ENCODE results near the gene TK2. TPM values are rescaled to one million over a fixed set of nuclear protein-coding genes. Genes with fewer than 3 reads are reported as not detected.

TK2 gene
- total and polyA plus RNA-seq, 2 donors (not counting 1 experiment from before 2014, with no cell fraction given): 34.8 to 73.7 TPM

DNA sequence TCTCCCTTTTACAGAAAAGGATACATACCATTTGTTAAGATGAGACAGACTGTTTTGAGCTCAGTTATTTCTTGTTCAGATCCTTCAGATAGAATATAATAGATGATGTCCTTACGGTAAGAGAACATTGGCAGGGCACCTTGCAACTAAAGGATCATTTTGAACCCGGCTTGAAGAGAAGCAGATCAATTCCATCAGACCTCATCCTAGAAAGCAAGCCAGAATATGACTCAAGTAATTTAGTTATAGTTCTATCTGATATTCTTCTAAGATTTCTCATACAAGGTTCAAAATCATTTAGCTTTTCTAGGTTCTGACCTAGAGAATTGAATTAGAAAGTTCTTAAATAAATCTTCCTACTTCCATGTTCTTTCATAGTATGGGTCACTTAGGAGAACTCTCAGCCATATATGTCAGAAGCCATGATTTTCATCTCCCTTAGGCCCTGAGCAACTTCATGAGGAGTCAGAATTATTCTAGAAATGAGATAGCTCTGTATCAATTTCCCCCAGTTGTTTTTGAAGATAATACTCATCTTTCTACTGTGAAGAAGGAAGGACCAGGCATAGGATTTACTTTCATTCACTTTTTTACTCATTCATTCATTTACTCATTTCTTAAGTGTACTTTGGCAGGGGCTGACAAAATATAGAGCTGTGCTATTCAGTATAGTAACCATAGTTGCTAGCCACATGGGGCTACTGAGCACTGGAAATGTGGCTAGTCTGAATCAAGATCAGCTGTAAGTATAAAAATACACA, 13.8 kb upstream of the TK2 start:
- no peaks in the 10 kb centered on the region for H4K20me1 ChIP-seq (ENCODE audit: control insufficient read depth, extremely low read depth, insufficient read depth, low read length)

GRCh38 chr16:66562986-66563385, 13.1 kb upstream of the TK2 start:
- no peak for DNase-seq (ENCODE audit: low read depth in 2 of 2)
- Histone ChIP-seq H3K9ac (ENCODE audit: insufficient read depth, low read length) (no peak overlapping the region), H3K4me3 (replicated peaks in 1 of 4; ENCODE audit: control extremely low read depth in 1 of 4, insufficient read depth in 1 of 4, low read depth in 3 of 4, low read length in 4 of 4) (no peak overlapping the region), H3K4me2 (ENCODE audit: extremely low read depth, insufficient read depth, low read length) (no peak overlapping the region), H3K27ac (ENCODE audit: insufficient read depth, low read length) (no peak overlapping the region), H3K36me3 (ENCODE audit: control insufficient read depth, insufficient read depth, low read length) (peaks cover 9% of the 10 kb centered on the region), H2AFZ (ENCODE audit: low read length) (no peak overlapping the region), H4K20me1 (ENCODE audit: control insufficient read depth, extremely low read depth, insufficient read depth, low read length) (no peaks in the 10 kb centered on the region), H3K4me1 (ENCODE audit: control insufficient read depth, extremely low read depth, insufficient read depth, low read length) (no peaks in the 10 kb centered on the region), H3K27me3 (ENCODE audit: control insufficient read depth, insufficient read depth, low read length) (no peaks in the 10 kb centered on the region), H3K79me2 (ENCODE audit: control insufficient read depth, insufficient read depth, low read length) (no peaks in the 10 kb centered on the region), H3K9me3 (ENCODE audit: control insufficient read depth, insufficient read depth, low read depth, low read length) (no peaks in the 10 kb centered on the region)
- TF ChIP-seq CTCF (conservative IDR thresholded peaks at IDR 0.05 in 1 of 2, IDR thresholded peaks at IDR 0.05 in 1 of 2; ENCODE audit: low read depth in 1 of 2, low read length in 2 of 2) (no peak), EZH2 (IDR thresholded peaks at IDR 0.05; ENCODE audit: low read length, missing control alignments) (no peak)

More for the DNA sequence above, 13.8 kb upstream of the TK2 start:
- no peak for TF ChIP-seq CTCF (conservative IDR thresholded peaks at IDR 0.05 in 1 of 2, IDR thresholded peaks at IDR 0.05 in 1 of 2; ENCODE audit: low read depth in 1 of 2, low read length in 2 of 2)
- no peak for TF ChIP-seq EZH2 (IDR thresholded peaks at IDR 0.05; ENCODE audit: low read length, missing control alignments)
- Histone ChIP-seq H3K27ac (ENCODE audit: insufficient read depth, low read length) (no peak overlapping the region), H3K4me2 (ENCODE audit: extremely low read depth, insufficient read depth, low read length) (no peak overlapping the region), H3K36me3 (ENCODE audit: control insufficient read depth, insufficient read depth, low read length) (peaks cover 9% of the 10 kb centered on the region), H3K27me3 (ENCODE audit: control insufficient read depth, insufficient read depth, low read length) (no peaks in the 10 kb centered on the region), H3K4me3 (replicated peaks in 1 of 4; ENCODE audit: control extremely low read depth in 1 of 4, insufficient read depth in 1 of 4, low read depth in 3 of 4, low read length in 4 of 4) (no peak overlapping the region), H3K9me3 (ENCODE audit: control insufficient read depth, insufficient read depth, low read depth, low read length) (no peaks in the 10 kb centered on the region), H2AFZ (ENCODE audit: low read length) (no peak overlapping the region), H3K4me1 (ENCODE audit: control insufficient read depth, extremely low read depth, insufficient read depth, low read length) (no peaks in the 10 kb centered on the region), H3K79me2 (ENCODE audit: control insufficient read depth, insufficient read depth, low read length) (no peaks in the 10 kb centered on the region), H3K9ac (ENCODE audit: insufficient read depth, low read length) (no peak overlapping the region)
- no peak for DNase-seq (ENCODE audit: low read depth in 2 of 2)

DNA sequence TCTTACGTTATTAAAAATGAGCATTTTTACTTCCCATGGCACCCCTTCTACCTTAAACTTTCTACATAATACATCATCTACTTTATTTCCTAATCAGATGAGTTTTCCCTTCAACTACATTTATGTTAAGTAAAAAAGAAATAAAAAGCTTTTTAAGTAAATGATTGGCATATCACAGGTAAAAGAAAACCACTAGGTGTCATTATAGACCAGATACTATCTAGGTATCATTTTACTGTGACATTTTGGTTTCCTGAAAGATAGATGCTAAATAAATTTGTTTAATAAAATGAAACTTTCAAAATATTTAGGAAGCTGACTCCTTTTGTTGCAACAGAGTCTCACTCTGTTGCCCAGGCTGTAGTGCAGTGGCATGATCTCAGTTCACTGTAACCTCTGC, 12.5 kb upstream of the TK2 start:
- Histone ChIP-seq H3K4me2 (ENCODE audit: extremely low read depth, insufficient read depth, low read length) (no peak overlapping the region), H3K9ac (ENCODE audit: insufficient read depth, low read length) (no peak overlapping the region), H3K9me3 (ENCODE audit: control insufficient read depth, insufficient read depth, low read depth, low read length) (no peaks in the 10 kb centered on the region), H3K4me1 (ENCODE audit: control insufficient read depth, extremely low read depth, insufficient read depth, low read length) (no peaks in the 10 kb centered on the region), H2AFZ (ENCODE audit: low read length) (no peak overlapping the region), H3K79me2 (ENCODE audit: control insufficient read depth, insufficient read depth, low read length) (no peaks in the 10 kb centered on the region), H3K36me3 (ENCODE audit: control insufficient read depth, insufficient read depth, low read length) (peaks cover 9% of the 10 kb centered on the region), H4K20me1 (ENCODE audit: control insufficient read depth, extremely low read depth, insufficient read depth, low read length) (no peaks in the 10 kb centered on the region), H3K27me3 (ENCODE audit: control insufficient read depth, insufficient read depth, low read length) (no peaks in the 10 kb centered on the region), H3K27ac (ENCODE audit: insufficient read depth, low read length) (no peak overlapping the region), H3K4me3 (replicated peaks in 1 of 4; ENCODE audit: control extremely low read depth in 1 of 4, insufficient read depth in 1 of 4, low read depth in 3 of 4, low read length in 4 of 4) (no peak overlapping the region)
- DNase-seq (ENCODE audit: low read depth in 2 of 2): no peak
- no peak for TF ChIP-seq CTCF (conservative IDR thresholded peaks at IDR 0.05 in 1 of 2, IDR thresholded peaks at IDR 0.05 in 1 of 2; ENCODE audit: low read depth in 1 of 2, low read length in 2 of 2)
- TF ChIP-seq EZH2 (IDR thresholded peaks at IDR 0.05; ENCODE audit: low read length, missing control alignments): no peak

Measured in fibroblast of lung (primary cell).